ENCODE data around the gene CADM2. TPM values are rescaled to one million over a fixed set of nuclear protein-coding genes. Genes with fewer than 3 reads are reported as not detected.

The CADM2 gene
- total and polyA plus RNA-seq, 3 donors from 2014 or later = 1.3 to 4.0 (median 2.7) TPM

DNA sequence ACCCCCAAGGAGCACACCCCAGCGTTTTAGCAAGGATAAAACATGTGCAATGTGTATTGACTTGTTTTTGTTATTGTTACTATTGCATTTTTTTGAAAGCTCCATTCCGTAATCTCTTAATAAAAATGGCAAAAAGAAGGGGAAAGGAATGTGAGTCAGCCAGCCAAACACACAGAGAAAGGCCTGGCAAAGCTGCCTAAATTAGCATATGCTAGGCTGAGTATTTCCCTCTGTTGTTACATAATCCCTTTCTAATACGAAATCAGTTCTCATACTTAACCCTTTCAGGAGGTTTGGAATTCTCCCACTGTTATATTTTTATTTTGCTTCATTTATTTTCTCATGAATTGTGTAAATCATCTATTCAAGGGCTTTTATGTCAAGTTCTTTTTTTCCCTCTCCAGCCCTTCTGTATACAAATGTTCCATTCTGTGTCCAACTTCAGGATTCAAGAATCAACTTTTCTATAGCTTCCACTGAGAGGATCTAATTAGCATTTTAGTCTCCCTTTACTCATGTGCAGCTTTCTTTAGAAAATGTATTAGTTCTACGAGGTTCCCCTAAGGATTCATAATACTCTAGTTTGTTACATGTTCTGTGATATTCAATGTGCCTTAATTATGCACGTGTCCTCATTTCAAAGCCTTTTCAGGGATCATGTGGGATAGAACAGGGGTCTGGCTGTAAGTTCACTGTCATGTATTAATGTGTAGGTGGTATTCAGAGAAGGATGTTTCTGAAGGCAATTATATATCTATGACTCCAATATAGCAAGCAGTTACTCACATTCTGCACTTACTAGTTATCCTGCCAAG is 9.2 kb downstream of the CADM2 start:
- Histone ChIP-seq H3K9me3 (no peaks in the 10 kb centered on the region), H3K4me1 (no peaks in the 10 kb centered on the region), H3K27ac (no peak overlapping the region), H3K4me3 (no peak overlapping the region), H3K27me3 (no peaks in the 10 kb centered on the region), H3K36me3 (ENCODE audit: low read depth, missing control alignments) (no peaks in the 10 kb centered on the region)
- DNase-seq = no peak
- 42 to 50% methylated on average over 5 of the region's 5 CpGs for WGBS, 2 donors
- intact Hi-C loops (cut with DNase I; ENCODE audit: low total_unique reads) = no loop called here
- TF ChIP-seq CTCF (IDR thresholded peaks at IDR 0.05) = no peak
- no peak for TF ChIP-seq POLR2A (IDR thresholded peaks at IDR 0.05)

DNA sequence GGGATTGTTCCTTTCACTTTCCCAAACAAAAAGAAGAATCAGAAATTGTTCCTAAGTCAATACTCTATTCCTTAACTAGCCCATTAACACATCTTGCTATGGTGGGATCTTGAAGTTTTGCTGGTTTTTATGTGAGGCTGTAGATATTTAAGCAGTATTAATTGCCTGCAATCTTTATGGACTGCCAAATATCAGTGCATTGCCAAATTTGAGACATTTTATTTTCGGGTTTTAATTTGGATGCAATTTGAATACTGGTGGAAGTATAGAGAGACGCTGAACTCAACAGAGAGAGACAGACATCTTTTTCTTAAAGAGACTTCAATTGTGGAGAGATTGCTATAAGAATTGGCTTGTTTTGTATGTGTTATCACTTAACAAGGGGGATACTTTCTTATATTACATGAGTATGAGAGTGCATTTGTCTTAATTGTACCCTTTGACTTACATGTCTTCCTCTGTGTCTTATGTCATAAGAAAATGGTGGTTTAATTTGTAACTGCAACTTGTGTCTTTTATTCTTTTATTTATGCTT is 10.0 kb downstream of the CADM2 start:
- DNase-seq = no peak
- H3K36me3 ChIP-seq (ENCODE audit: low read depth, missing control alignments) = no peaks in the 10 kb centered on the region
- no peaks in the 10 kb centered on the region for H3K9me3 ChIP-seq
- H3K27me3 ChIP-seq = no peaks in the 10 kb centered on the region
- H3K4me3 ChIP-seq = no peak overlapping the region
- no peak overlapping the region for H3K27ac ChIP-seq
- 70 to 86% methylated on average over 2 of the region's 2 CpGs for WGBS, 2 donors
- no peak for TF ChIP-seq POLR2A (IDR thresholded peaks at IDR 0.05)
- TF ChIP-seq CTCF (IDR thresholded peaks at IDR 0.05) = no peak
- intact Hi-C loops (cut with DNase I; ENCODE audit: low total_unique reads) = no loop called here
- no peaks in the 10 kb centered on the region for H3K4me1 ChIP-seq

DNA sequence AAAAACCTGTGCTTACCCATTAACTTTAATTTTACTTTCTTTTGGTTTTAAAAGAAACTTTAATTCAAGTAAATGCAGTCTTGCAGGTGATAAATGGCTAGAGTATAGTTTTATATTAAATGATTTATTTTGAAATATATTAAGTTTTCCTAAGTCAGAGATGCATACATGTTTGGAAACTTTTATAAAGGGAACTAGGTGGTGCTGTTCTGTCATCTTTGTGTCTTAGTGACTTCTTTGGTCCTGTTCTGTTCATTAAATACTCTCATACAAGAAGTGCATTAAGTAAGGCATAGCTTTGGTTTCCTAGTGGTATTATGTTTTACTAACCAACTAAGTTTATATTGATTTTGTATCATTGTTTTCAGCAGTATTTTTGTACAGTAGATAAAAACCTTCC is 15.6 kb downstream of the CADM2 start:
- no peaks in the 10 kb centered on the region for H3K36me3 ChIP-seq (ENCODE audit: low read depth, missing control alignments)
- no peaks in the 10 kb centered on the region for H3K4me1 ChIP-seq
- TF ChIP-seq POLR2A (IDR thresholded peaks at IDR 0.05) (no peak), CTCF (IDR thresholded peaks at IDR 0.05) (no peak)
- H3K4me3 ChIP-seq = no peak overlapping the region
- no peak overlapping the region for H3K27ac ChIP-seq
- no peaks in the 10 kb centered on the region for H3K27me3 ChIP-seq
- DNase-seq = no peak
- no peaks in the 10 kb centered on the region for H3K9me3 ChIP-seq
- intact Hi-C loops (cut with DNase I; ENCODE audit: low total_unique reads) = no loop called here

DNA sequence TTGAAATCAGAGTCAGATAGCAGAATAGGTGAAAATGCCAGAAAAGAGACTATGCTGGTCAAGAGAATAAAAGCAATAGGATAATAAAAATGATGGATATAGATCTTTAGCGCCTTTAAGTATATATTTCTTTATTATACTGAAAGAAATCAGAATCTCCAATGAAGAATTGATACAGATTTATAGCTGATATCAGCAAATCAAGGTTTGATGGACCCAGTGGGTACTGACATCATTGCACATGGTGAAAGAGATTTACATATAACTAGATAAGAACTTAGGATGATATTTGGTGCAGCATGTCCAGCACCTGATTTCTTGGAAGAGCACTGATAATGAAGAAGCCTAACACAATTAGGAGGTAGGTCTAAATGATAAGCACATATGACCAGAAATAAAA is 18.2 kb downstream of the CADM2 start:
- no peaks in the 10 kb centered on the region for H3K27me3 ChIP-seq
- no peaks in the 10 kb centered on the region for H3K4me1 ChIP-seq
- H3K9me3 ChIP-seq = no peaks in the 10 kb centered on the region
- H3K36me3 ChIP-seq (ENCODE audit: low read depth, missing control alignments) = no peaks in the 10 kb centered on the region
- 74 to 95% methylated on average over 1 of the region's 1 CpG for WGBS, 2 donors
- H3K4me3 ChIP-seq = no peak overlapping the region
- no peak for DNase-seq
- intact Hi-C loops (cut with DNase I; ENCODE audit: low total_unique reads) = no loop called here
- H3K27ac ChIP-seq = no peak overlapping the region
- TF ChIP-seq POLR2A (IDR thresholded peaks at IDR 0.05) = no peak
- no peak for TF ChIP-seq CTCF (IDR thresholded peaks at IDR 0.05)

- DNase-seq = no peak
- Histone ChIP-seq H3K4me1 (no peaks in the 10 kb centered on the region), H3K36me3 (ENCODE audit: low read depth, missing control alignments) (no peaks in the 10 kb centered on the region), H3K4me3 (no peak overlapping the region), H3K27ac (no peak overlapping the region), H3K27me3 (no peaks in the 10 kb centered on the region), H3K9me3 (no peaks in the 10 kb centered on the region)
- TF ChIP-seq POLR2A (IDR thresholded peaks at IDR 0.05) = no peak
- TF ChIP-seq CTCF (IDR thresholded peaks at IDR 0.05) = no peak
- intact Hi-C loops (cut with DNase I; ENCODE audit: low total_unique reads) = no loop called here
- WGBS, 2 donors = 66 to 76% methylated on average over 2 of the region's 2 CpGs
These were observed 20.1 kb downstream of the CADM2 start for GRCh38 chr3:84978843-84979242.
